Activated CD8-positive, alpha-beta memory T cell treated with anti-CD3 and anti-CD28 coated beads for 48 hours (primary cell): ENCODE results near the gene KCTD13.
"Not testable (repeated sequence)": the region's sequence is repeated elsewhere in the genome, so short reads cannot be mapped to it uniquely, and the experiment has no call there.

Experiments used
- DNase-seq, 3 experiments: peaks; one replicate each; pipeline ENCODE4 v3.0.0-alpha.2; 2020; ENCODE audit warnings: low read depth in 2 of 3, low spot score in 2 of 3

Gene KCTD13

GRCh38 chr16:29883987-29884386 is 42.0 kb downstream of the KCTD13 start:
- DNase-seq, result no peak

- DNase-seq, result no peak
These were observed 45.0 kb downstream of the KCTD13 start for GRCh38 chr16:29881050-29881449.

- no peak for DNase-seq
These were observed 47.9 kb downstream of the KCTD13 start for GRCh38 chr16:29878172-29878571.

DNA sequence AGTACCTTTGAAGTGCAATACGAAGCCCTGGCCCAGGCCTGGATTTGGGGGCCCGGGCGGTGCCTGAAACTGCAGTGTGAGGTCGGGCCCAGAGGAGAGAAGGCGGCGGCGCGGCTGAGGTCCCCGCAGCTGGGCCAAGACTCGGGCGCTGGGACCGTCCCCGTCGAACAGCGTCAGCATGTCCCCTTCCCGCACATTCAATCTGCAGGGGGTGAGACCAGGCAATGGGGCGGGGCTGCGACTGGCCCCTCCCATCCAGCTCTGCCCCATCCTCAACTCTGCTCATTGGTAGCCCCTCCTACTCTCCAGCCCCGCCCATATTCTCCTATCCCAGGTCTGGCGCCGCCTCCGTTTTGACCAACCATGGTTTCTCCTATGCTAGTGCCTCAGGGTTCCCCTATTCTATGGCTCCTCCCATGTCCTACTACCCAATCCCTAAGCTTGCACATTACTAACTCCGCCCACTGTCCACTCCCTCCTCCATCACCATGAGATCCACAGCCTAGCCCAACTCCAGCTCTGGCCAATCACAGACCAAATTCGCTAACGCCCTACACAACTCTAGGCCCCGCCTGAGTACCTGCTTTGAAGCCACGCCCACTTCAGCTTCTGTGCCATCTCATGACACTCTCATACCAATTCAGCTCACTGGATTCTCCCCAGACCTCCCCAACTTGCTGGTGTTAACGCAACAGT is 48.6 kb downstream of the KCTD13 start:
- DNase-seq, result peak in 1 of 3 experiments; percentile 11

DNA sequence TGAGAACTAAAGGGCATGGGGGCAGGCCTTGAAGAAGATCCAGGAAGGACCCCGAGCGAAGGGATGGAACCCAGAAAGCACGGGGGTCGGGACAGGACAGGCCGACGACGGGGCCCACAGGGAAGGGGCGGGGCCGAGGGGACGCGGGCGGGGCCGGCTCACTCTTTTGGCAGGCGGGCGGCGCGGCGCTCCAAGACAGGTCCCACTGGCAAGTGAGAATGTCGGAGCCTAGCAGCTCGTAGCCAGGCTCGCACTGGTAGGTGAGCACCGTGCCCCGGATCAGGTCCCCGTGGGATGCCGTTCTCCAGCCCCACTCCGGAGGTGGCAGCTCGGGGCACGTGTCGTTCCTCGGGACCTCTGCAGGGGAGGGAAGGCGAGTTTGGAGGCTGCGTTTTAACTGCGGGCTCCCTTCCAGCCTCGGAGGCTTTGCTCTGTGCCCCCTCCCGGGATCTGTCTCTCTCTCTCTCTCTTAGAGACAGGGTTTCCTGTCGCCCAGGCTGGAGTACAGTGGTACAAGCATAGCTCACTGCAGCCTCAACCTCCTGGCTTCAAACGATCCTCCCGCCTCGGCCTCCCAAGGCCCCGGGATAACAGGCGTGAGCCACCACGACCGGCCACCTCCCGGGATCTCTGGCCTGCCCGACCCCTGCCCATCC is 49.3 kb downstream of the KCTD13 start:
- DNase-seq, result no peak

GRCh38 chr16:29876217-29876593 is 49.8 kb downstream of the KCTD13 start:
- no peak for DNase-seq

DNA sequence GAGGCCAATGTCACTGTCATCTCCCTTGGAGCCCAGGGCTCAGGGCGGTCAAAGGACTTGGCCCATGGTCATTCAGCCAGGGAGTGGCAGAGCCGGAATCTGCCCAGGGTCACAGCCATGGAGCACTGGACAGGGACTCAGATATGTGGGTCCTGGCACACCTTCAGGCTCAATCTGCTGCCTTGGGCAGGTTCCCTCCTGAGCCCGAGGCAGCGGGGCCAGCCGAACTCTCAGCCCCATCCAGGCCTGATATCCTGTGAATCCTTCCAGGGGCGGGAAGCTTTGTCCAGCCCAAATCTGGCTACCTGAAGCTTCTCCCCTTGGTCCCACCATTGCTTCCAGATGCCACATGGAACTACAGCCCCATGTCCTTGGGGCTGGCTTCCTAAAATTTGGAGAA is 50.8 kb downstream of the KCTD13 start:
- DNase-seq, result no peak

- no peak for DNase-seq
These were observed 52.7 kb downstream of the KCTD13 start for GRCh38 chr16:29873319-29873718.

DNA sequence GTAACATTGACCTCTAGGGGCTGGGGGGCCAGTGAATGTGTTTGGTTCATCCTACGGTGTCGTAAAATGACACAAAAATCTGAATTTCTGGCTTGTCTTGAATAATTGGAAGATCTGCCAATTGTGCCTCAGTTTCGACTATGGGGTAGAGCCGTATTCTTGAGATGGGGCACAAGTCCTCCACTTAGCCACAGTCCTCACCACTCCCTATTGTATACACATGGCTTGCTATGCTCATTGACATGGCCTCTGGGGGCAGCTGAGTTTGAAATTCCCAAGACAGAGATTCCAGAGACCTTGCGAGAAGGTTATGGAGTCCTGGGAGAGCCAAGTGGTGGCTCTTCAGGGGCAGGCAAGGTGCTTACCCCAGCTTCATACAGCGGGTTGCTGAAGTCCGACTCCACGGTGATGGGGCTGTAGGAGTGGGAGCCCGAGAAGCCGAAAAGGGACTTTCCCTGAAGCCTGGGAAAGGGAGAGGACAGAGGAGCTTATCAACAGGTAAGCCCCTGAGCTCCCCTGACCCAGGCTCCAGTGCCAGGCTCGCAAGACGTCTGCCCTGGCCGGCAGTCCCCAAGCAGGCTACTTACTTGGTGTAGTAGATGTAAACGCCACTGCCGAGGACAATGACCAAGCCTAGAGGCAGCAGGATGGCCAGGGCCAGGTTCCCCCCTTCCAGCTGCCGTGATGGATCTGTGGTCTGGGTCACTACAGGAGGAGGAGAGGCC is 54.0 kb downstream of the KCTD13 start:
- DNase-seq, result no peak

GRCh38 chr16:29869067-29869466 is 57.0 kb downstream of the KCTD13 start:
- DNase-seq, result not testable (repeated sequence)

DNA sequence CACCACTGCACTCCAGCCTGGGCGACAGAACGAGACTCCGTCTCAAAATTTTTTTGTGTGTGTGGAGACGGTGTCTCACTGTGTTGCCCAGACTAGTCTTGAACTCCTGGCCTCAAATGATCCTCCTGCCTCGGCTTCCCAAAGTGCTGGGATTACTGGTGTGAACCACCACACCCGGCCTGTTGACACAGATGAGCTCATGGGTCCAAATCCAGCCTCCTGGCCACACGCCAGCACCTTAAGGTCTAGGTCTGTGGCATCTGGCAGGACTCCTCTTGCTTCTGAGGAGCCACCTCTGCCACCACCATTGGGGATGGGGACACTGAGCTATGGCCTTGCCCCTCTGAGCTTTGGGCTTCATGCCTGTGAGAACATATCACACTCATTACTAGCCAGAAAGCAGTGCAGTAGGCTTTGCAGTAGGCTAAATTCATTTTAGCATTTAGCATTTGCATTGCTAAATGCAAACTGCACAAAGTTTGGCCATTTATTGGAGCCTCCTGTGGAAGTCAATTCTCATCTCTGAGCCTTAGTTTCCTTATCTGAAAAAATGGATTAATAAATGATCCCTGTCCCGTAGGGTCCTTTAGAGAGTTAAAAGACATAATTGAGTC is 57.5 kb downstream of the KCTD13 start:
- no peak for DNase-seq

GRCh38 chr16:29864205-29864604 is 61.8 kb downstream of the KCTD13 start:
- no peak for DNase-seq

GRCh38 chr16:29863669-29863984 is 62.4 kb downstream of the KCTD13 start:
- no peak for DNase-seq

GRCh38 chr16:29862884-29863668 is 63.0 kb downstream of the KCTD13 start, which contains the start of gene CDIPT:
Gene CDIPT, minus strand, starts transcription at chr16:29863226. Its CDS starts 369 bp downstream, at chr16:29862857.
- DNase-seq, result peak; percentile 70 to 79 (median 78)

DNA sequence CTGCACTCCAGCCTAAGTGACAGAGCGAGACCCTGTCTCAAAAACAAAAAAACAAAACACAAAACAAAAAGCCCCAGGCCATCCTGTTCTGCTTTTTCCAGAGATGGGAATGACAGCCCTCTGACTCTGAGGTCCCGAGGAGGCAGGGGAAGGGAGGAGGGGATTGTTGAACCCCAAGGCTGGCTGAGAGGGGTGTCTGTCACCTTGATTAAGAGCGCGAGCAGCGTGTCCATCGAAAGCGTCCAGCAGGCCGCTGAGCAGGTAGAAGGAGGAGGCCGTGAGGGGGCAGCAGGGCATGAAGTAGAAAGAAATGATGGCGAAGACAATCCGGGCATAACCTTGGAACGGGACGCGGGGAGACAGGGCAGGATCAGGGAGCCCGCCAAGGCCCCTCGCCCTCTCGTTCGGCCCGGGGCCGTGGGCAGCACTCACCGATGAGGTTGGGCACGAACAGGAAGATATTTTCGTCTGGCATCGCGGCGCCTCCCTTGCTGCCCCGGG is 63.6 kb downstream of the KCTD13 start:
- no peak for DNase-seq

- no peak for DNase-seq
These were observed 65.8 kb downstream of the KCTD13 start for GRCh38 chr16:29860218-29860617.

GRCh38 chr16:29858974-29859373 is 67.1 kb downstream of the KCTD13 start:
- no peak for DNase-seq

- DNase-seq, result no peak
These were observed 67.7 kb downstream of the KCTD13 start for GRCh38 chr16:29858149-29858849.

- DNase-seq, result no peak
These were observed 68.8 kb downstream of the KCTD13 start for GRCh38 chr16:29857133-29857760.
